ENCODE results near the gene TXNDC2.

TXNDC2 gene

GRCh38 chr18:9931678-9932077, 45.9 kb downstream of the TXNDC2 start:
- no peak for DNase-seq (ENCODE audit: low read depth, low spot score)

DNA sequence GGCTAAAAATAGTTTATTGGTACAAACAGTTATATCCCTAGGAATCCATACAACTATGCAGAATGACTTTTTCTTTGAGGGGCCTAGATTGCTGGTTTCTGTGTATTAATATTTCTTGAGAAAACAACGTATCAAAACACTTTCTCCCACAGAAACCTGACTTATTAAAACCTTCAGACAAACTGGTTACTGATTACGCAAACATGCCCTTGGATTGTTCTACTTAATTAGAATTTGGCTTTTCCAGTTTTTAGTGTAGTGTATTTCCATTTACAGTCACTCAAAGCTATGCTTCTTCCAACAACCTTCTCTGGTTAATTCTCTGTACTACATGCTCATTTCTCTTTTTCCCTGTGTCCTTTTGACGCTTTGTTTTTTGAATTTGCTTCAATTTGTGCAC, 48.1 kb downstream of the TXNDC2 start:
- no peak for DNase-seq (ENCODE audit: low read depth, low spot score)

- no peak for DNase-seq (ENCODE audit: low read depth, low spot score)
Observed at GRCh38 chr18:9934274-9934673, 48.5 kb downstream of the TXNDC2 start.
